22Rv1 (cell line): Measurements from ENCODE around the gene PITPNB.

Source experiments
- H3K27ac ChIP-seq: fragments of 450-650 bp; 2 replicates; pipeline ENCODE4 v1.5.1; 2017
- ZFX ChIP-seq: fragments of 450-650 bp; IDR thresholded peaks from 2 replicates; pipeline ENCODE4 v1.6.1; 2017; ENCODE audit warnings: antibody characterized with exemption, borderline replicate concordance
- TF ChIP-seq, protein P1 (sequence below): fragments of 450-650 bp; IDR thresholded peaks from 2 replicates; pipeline ENCODE4 v1.5.1; 2017; ENCODE audit warnings: mild to moderate bottlenecking

The PITPNB gene

DNA sequence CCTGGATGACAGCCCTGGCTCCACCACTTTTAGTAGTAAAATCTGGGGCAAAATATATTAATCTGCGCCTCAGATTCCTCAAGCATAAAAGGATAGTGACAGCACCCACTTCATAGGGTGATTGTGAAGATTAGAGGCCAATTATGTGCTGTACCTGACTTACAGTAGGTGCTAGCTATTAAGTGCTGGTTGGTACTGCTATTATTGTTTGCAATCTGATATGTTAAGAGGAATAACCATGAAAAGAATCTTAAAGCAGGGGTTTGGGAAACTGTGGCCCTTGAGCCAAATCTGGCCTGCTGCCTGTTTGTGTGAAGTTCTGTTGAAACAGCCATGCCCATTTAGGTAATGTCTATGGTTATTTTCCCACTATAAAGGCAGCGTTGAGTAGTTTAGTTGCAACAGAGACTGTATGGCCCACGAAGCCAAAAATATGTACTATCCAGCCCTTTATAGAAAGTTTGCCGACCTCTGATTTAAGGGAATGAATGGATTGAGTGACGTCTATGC lies 72.8 kb downstream of the PITPNB start:
- no peak overlapping the region for H3K27ac ChIP-seq
- no peak for TF ChIP-seq ZFX
- TF ChIP-seq, protein P1, sequence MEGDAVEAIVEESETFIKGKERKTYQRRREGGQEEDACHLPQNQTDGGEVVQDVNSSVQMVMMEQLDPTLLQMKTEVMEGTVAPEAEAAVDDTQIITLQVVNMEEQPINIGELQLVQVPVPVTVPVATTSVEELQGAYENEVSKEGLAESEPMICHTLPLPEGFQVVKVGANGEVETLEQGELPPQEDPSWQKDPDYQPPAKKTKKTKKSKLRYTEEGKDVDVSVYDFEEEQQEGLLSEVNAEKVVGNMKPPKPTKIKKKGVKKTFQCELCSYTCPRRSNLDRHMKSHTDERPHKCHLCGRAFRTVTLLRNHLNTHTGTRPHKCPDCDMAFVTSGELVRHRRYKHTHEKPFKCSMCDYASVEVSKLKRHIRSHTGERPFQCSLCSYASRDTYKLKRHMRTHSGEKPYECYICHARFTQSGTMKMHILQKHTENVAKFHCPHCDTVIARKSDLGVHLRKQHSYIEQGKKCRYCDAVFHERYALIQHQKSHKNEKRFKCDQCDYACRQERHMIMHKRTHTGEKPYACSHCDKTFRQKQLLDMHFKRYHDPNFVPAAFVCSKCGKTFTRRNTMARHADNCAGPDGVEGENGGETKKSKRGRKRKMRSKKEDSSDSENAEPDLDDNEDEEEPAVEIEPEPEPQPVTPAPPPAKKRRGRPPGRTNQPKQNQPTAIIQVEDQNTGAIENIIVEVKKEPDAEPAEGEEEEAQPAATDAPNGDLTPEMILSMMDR = no peak

DNA sequence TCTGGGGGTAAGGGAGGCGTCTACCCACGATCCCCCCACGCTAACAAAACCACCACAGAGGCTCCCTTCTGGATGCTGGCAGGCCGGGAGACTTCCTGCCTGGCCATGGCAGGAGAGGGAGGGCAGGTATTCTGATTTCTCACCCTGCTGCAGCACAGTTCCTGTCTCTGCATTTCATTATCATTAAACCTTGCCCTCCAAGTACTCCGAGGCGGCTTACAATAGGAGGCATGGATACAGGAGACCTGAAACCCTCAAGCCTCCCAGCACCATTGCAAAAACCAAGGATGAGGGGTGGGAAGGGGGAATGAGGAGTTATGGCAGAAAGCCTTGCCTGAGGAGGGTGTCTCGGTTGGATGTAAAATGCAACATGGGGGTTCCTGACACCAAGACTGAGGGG lies 73.4 kb downstream of the PITPNB start:
- TF ChIP-seq, protein P1 = no peak
- no peak for TF ChIP-seq ZFX
- no peak overlapping the region for H3K27ac ChIP-seq

DNA sequence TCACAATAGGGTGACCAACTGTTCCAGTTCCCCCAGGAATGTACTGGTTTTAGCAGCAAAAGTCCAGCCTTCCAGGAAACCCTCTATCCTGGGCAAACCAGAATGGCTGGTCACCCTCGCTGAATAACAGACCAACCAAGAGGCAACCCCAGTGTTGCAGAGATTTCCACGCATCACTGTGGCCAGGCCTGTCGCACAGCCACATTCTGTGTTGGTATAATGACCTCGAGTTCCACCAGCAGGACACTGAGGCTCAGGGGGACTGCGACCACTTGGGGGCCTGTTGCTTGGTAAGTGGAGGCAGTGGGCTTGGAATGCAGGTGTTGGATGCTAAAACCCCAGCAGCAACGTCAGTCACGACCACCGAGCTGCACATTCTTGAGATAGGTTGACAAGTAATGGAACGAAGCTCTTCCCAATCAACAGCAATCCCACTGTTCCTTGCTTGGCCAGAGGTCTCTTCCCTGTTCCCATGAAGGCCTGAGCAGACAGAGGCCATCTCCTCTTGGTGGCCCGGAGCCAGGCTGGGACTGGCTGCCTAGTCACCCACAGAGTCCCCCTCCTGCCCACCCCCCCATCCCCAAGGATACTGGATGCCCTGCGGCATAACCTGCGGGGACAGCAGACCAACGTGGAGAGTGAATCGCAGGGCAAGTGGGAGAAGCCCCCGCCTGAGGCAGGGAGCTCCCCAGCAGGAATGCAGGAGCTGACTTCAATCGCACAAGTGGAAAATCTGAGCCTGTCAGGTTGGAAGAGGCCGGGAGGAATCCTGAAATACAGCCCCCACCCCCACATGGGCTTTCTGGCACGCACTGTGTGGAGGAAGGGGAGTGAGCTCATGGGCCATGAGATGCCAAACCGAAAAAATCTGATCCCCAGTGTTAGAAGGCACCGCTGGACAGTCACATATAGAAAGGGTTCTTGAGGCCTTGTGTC lies 74.1 kb downstream of the PITPNB start:
- no peak overlapping the region for H3K27ac ChIP-seq
- TF ChIP-seq ZFX = no peak
- TF ChIP-seq, protein P1 = no peak

DNA sequence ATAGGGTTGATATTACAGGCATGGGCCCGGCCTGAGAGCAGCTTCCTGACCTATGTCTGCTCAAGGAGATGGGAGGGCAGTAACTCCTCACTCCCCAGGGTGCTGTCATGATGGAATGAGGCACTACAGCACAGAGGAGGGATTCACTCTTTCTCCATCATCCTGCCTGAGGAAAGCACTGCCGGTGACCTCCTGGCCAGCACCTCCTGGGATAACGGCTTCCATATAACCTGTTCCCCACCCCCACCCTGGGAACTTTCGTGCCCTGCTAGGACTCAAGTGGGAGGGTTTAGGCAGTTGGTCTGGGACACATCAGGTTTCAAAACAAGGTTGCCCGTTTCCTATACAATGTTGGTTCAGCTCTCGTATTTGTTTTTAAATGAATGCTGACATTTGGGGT lies 74.8 kb downstream of the PITPNB start:
- no peak for TF ChIP-seq ZFX
- TF ChIP-seq, protein P1 = no peak
- no peak overlapping the region for H3K27ac ChIP-seq

DNA sequence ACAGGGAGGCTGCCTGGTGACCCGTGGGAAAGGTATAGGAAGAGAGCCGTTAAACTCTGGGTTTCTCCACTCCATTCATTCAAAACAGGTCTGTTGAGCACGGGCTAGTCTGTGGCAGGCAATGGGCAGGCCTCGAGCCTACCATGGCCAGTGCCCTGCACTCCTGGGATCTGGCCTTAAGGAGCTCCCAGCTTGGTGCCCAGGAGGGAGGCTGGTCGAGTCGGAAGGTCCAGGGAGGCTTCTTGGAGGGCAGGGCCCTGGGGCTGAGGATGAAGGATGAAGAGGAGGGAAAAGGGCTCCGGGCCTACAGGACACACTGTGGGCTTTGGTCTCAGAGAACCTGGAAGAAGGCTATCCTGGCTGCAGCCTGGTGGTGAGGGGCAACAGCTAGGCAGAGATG lies 75.6 kb downstream of the PITPNB start:
- H3K27ac ChIP-seq = no peak overlapping the region
- TF ChIP-seq, protein P1 = no peak
- TF ChIP-seq ZFX = no peak

DNA sequence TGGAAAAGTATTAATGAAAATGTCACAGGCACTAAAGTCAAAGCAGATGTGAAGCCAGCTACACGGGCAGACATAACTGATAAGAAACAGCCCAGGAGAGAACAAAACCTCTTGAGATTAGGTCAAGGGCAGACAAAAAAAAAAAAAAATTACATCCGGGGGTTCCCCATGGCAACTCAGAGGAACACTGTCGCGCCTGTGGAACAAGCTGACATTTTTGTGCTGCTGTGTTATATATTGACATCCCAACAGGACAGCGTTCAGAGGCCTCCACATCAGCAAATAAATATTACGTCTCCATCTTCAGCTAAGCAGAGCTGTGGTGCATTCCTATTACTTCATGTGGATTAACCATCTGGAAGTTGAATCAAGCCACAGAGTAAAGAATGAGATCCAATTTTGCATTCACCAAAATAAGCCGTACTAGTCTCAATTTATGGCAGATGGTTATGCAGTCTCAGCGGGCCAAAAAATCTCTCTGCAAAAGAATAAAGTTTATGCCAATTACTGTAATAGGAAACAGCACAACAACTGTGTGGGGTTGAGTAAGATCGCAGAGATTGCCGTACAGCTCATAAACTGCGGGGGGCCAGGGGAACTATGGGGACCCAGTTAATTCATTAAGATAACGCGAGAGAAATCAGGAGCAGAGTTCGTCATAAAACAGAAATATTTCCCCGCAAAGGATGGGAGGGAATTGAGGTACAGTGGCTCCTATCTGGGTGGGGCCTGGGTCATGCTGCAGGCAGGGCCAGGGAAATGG lies 76.2 kb downstream of the PITPNB start:
- TF ChIP-seq, protein P1 = no peak
- no peak for TF ChIP-seq ZFX
- H3K27ac ChIP-seq = no peak overlapping the region

DNA sequence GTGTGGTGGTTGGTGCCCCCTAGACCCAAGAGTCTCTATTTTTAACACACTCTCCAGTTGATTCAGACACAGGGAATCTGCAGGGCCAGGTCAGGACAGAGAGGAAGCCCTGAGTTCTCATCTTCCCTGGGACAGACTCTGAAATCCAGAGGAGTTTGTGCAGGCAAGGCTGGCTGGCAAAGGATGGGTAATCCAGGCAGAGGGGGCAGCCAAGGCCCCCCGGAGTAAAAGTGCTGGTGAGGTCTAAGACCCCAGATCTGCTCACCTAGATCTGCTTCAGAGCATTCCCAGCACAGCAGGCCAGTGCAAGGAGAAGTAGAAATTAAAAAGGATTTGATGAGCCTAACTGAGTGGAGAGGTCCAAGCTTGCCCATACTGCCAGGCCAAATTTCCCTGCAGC lies 76.9 kb downstream of the PITPNB start:
- no peak for TF ChIP-seq ZFX
- no peak overlapping the region for H3K27ac ChIP-seq
